Astrocyte of the spinal cord (primary cell): Measurements from ENCODE around the gene LIMS1.

Source experiments
- DNase-seq: peaks from one replicate; pipeline ENCODE4 v3.0.0; 2011; ENCODE audit warnings: low read depth, low spot score
- H3K4me3 ChIP-seq: 2 replicates; pipeline ENCODE4 v1.5.1; 2011; ENCODE audit warnings: low read depth, mild to moderate bottlenecking, low read length, moderate library complexity
- in situ Hi-C: cut with HindIII; loops from 2 replicates; pipeline ENCODE4 v1.10.0; 2017; ENCODE audit warnings: low sequenced_read_pairs
- TF ChIP-seq, protein P1 (sequence below): IDR thresholded peaks from 2 replicates; pipeline ENCODE4 v1.5.1; 2012; ENCODE audit warnings: low read depth, mild to moderate bottlenecking, low read length, inconsistent platforms

Gene LIMS1

DNA sequence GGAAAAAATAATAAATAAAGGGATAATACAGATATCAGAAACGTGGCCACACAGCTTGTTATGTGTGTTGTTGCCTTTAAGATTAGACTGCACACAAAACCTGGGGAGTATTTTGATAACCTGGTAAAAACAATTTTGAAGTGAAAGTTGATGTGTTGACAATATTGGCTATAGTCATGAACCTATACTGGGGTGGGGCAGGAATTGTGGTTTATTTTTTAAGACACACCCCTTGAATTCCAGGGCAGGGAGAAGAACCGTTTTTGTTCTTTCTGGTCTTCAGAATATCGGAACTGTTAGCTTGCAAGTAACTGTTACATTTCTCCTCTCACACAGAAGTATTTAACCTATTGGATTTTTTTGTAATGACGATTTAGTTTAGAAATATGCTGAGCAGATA, 80.4 kb downstream of the LIMS1 start:
- no peak for DNase-seq
- in situ Hi-C loops, result no loop called here
- no peak overlapping the region for H3K4me3 ChIP-seq
- TF ChIP-seq, protein P1, sequence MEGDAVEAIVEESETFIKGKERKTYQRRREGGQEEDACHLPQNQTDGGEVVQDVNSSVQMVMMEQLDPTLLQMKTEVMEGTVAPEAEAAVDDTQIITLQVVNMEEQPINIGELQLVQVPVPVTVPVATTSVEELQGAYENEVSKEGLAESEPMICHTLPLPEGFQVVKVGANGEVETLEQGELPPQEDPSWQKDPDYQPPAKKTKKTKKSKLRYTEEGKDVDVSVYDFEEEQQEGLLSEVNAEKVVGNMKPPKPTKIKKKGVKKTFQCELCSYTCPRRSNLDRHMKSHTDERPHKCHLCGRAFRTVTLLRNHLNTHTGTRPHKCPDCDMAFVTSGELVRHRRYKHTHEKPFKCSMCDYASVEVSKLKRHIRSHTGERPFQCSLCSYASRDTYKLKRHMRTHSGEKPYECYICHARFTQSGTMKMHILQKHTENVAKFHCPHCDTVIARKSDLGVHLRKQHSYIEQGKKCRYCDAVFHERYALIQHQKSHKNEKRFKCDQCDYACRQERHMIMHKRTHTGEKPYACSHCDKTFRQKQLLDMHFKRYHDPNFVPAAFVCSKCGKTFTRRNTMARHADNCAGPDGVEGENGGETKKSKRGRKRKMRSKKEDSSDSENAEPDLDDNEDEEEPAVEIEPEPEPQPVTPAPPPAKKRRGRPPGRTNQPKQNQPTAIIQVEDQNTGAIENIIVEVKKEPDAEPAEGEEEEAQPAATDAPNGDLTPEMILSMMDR, result no peak

DNA sequence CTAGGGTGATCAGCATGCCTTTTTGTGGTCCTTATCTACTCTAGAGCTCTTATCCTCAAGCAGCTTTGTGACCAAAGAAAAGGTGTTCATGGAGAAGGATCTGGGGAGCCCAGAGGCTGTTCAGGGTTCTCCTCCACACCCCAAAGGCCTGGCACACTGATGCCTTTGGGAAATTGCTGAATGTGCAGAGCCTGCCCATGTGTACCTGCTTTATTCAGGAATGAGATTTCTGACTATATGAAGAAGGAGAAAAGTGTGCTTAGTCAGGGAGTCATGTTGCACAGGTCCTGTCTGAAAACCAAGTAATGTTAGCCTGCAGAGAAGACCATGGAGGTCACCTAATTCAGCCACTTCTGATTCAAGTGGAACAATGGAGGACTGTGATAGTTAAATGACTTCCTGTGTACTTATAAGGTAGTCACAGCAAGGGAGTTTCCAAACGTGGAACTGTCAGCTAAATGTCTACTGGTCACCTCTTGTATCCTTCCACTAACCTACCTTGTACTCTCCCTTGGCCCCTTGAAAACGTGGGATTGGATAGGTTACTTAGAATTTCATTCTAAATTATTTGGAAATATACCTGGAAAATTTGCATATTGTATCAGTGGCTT, 81.3 kb downstream of the LIMS1 start:
- in situ Hi-C loops, result no loop called here
- no peak overlapping the region for H3K4me3 ChIP-seq
- no peak for DNase-seq
- TF ChIP-seq, protein P1, result no peak

DNA sequence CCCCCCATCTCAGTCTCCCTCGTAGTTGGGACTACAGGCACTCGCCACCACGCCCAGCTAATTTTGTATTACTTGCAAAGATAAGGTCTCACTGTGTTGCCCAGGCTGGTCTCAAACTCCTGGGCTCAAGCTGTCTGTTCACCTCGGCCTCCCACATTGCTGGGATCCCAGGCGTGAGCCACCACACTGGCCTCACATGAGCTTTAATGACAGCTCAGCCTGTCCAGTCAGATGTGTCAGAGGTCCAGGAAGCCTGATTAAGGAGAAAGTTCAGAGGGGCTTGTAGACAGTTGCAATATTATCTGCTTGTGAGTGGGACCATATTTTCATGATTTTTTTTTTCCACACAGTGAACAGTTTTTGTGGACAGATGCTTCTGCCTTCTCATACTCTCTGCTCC, 82.0 kb downstream of the LIMS1 start:
- TF ChIP-seq, protein P1, result no peak
- in situ Hi-C loops, result no loop called here
- H3K4me3 ChIP-seq, result no peak overlapping the region

DNA sequence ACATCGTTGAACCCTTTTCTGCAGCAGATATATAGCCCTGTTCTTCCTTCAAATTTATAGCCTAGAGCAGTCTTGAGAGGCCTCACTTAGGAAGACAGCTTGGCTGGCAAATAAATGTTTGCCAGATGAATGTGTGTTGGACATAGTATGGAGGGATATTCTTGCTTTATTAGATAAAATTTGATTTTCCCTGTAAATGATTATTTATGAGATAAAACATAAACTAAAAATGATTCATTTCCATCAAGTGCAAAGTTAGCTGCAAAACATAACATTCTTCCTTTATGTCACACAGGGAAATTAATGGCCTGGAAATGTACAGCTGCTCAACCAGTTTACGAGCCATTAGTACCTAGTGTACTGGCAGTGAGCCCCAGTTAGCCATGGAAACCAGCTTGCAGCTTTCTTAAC, 82.5 kb downstream of the LIMS1 start:
- H3K4me3 ChIP-seq, result no peak overlapping the region
- peak; percentile 57 for DNase-seq
- TF ChIP-seq, protein P1, result no peak
- in situ Hi-C loops, result no loop called here

More for the DNA sequence above, 82.0 kb downstream of the LIMS1 start:
- DNase-seq, result no peak

DNA sequence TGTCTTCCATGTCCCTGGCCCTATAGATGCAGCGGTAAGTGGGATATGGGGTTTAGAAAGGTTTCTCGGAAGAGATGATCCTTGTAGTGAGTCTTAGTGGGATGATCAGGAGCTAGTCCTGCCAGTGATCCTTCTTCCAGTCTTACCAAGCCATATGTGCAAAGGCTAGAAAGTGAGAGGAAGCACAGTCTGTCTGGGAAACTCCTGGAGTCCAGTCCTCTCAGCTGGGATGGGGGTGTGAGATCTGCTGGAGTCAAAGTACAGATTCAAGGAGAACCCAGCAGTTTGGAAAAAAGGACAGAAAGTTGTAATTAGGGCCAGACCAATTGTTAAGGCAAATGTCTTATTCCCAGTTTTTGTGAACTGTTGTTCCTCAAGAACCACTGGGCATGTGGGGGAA, 83.3 kb downstream of the LIMS1 start:
- DNase-seq, result no peak
- TF ChIP-seq, protein P1, result no peak
- in situ Hi-C loops, result no loop called here
- no peak overlapping the region for H3K4me3 ChIP-seq

DNA sequence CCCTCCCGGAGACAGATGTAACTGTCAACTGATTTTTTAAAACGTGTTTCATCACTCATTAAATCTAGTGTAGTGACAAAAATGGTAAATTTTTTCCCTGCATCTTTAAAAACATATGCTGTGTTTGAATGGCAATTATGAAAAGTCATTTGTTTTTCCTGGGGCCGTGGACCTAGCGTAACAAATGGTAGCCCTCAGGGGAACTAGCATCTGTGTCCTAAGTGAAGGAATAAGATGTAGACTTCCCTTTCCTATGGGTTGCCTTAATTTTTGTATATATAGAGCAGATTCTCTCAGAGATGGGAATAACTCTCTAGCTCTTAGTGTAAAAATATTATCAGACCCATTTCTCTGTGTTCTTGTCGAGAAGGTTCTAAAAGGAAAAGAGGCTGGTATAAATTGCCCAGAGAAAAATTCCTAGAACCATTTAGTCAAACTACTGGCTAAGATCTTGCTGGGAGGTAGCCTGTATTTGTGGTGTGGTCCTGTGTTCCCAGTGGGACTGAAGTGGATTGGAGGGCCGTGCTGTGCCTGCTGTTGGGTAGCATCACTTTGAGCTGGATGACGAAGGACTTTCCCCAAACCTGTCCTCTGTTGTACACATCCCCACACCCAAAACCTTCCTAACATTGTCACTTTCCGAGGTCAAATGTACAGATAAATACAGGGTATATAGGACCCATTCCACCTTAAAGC, 85.8 kb downstream of the LIMS1 start:
- in situ Hi-C loops, result no loop called here
- TF ChIP-seq, protein P1, result no peak
- no peak overlapping the region for H3K4me3 ChIP-seq
- DNase-seq, result no peak
